IMR-90 (cell line): ENCODE measurements around the gene HORMAD2. TPM values are rescaled to one million over a fixed set of nuclear protein-coding genes. Genes with fewer than 3 reads are reported as not detected.

ENCODE experiments used
- ATAC-seq: fragments of 200-7000 bp; cut with Tn5 transposase; 2 replicates; pipeline ENCODE4 v1.9.1; 2020; ENCODE audit warnings: low read depth, mild to moderate bottlenecking, moderate library complexity
- BruUV-seq: library from RNA; stranded (reverse); fragments of 400-500 nt; replicated peaks from 2 replicates; lab custom pipeline; 2021; lab: Mats Ljungman, UMichigan
- CTCF ChIA-PET: fragments of 300-600 bp; formaldehyde crosslinking; extraction: SDS; loops from one replicate; lab custom pipeline; 2021; ENCODE audit warnings: antibody characterized with exemption; lab: Yijun Ruan, JAX
- POLR2A ChIA-PET: fragments of 300-600 bp; sonication (Branson Sonifier 250); formaldehyde crosslinking; loops from one replicate; lab custom pipeline; 2022; ENCODE audit warnings: antibody characterized with exemption; ENCODE audit not compliant: unreplicated experiment; lab: Charles Lee
- DNase-seq: peaks from one replicate; pipeline ENCODE4 v3.0.0; 2013
- H2AFZ ChIP-seq: replicated peaks from 2 replicates; pipeline ENCODE3; 2013; ENCODE audit warnings: low read length, mild to moderate bottlenecking; ENCODE audit not compliant: poor library complexity
- H2AK5ac ChIP-seq: 2 replicates; pipeline ENCODE4 v1.6.1; 2013; ENCODE audit warnings: low read depth, low read length, inconsistent platforms
- H2AK9ac ChIP-seq: replicated peaks from 2 replicates; pipeline ENCODE3; 2013; ENCODE audit warnings: mild to moderate bottlenecking, low read depth, low read length, moderate library complexity; ENCODE audit not compliant: poor library complexity
- H2BK120ac ChIP-seq: 2 replicates; pipeline ENCODE4 v1.6.1; 2013; ENCODE audit warnings: low read depth, low read length, inconsistent platforms
- H2BK15ac ChIP-seq: 3 replicates; pipeline ENCODE4 v1.6.1; 2013; ENCODE audit warnings: low read depth, low read length, inconsistent platforms
- H2BK20ac ChIP-seq: 2 replicates; pipeline ENCODE4 v1.6.1; 2013; ENCODE audit warnings: low read depth, mild to moderate bottlenecking, inconsistent platforms, low read length, moderate library complexity
- H2BK5ac ChIP-seq: 2 replicates; pipeline ENCODE4 v1.6.1; 2013; ENCODE audit warnings: mild to moderate bottlenecking, low read depth, low read length, inconsistent platforms; ENCODE audit not compliant: poor library complexity, severe bottlenecking
- H3K14ac ChIP-seq: replicated peaks from 2 replicates; pipeline ENCODE4 v1.6.1; 2013; ENCODE audit warnings: low read depth, low read length, inconsistent platforms
- H3K18ac ChIP-seq: 2 replicates; pipeline ENCODE4 v1.6.1; 2013; ENCODE audit warnings: low read depth, low read length, control low read depth
- H3K23ac ChIP-seq: 2 replicates; pipeline ENCODE4 v1.6.1; 2013; ENCODE audit warnings: low read depth, low read length, inconsistent platforms
- H3K27ac ChIP-seq: 2 replicates; pipeline ENCODE4 v1.5.1; 2013; ENCODE audit warnings: mild to moderate bottlenecking, control low read depth, low read length; ENCODE audit not compliant: insufficient read depth
- H3K27me3 ChIP-seq: 2 replicates; pipeline ENCODE4 v1.6.1; 2013; ENCODE audit warnings: low read length; ENCODE audit not compliant: control insufficient read depth, insufficient read depth
- H3K36me3 ChIP-seq: 2 replicates; pipeline ENCODE4 v1.6.1; 2013; ENCODE audit warnings: low read length, mixed read lengths; ENCODE audit not compliant: control insufficient read depth, insufficient read depth
- H3K4ac ChIP-seq: 2 replicates; pipeline ENCODE4 v1.6.1; 2013; ENCODE audit warnings: low read depth, low read length, inconsistent platforms
- H3K4me1 ChIP-seq: 2 replicates; pipeline ENCODE4 v1.6.1; 2013; ENCODE audit warnings: low read length, mixed read lengths; ENCODE audit not compliant: control insufficient read depth, insufficient read depth
- H3K4me2 ChIP-seq: 2 replicates; pipeline ENCODE4 v1.6.1; 2013; ENCODE audit warnings: low read depth, mild to moderate bottlenecking, control low read depth, low read length, moderate library complexity
- H3K4me3 ChIP-seq: 2 replicates; pipeline ENCODE4 v1.5.1; 2013; ENCODE audit warnings: low read depth, mild to moderate bottlenecking, control low read depth, low read length, moderate library complexity; ENCODE audit not compliant: insufficient read depth
- H3K56ac ChIP-seq: 2 replicates; pipeline ENCODE4 v1.6.1; 2013; ENCODE audit warnings: low read length, inconsistent platforms; ENCODE audit not compliant: insufficient read depth; ENCODE audit errors: extremely low read depth
- H3K79me1 ChIP-seq, 2 experiments: 2 replicates each; pipeline ENCODE4 v1.6.1; 2013; ENCODE audit warnings: low read length in 2 of 2, inconsistent platforms in 1 of 2, low read depth in 1 of 2
- H3K9ac ChIP-seq: 2 replicates; pipeline ENCODE4 v1.6.1; 2013; ENCODE audit warnings: low read depth, low read length, control low read depth
- H3K9me1 ChIP-seq: 2 replicates; pipeline ENCODE4 v1.6.1; 2013; ENCODE audit warnings: low read length, inconsistent platforms; ENCODE audit not compliant: insufficient read depth
- H3K9me3 ChIP-seq: 2 replicates; pipeline ENCODE4 v1.6.1; 2013; ENCODE audit warnings: low read length; ENCODE audit not compliant: control insufficient read depth, insufficient read depth
- H4K20me1 ChIP-seq: 2 replicates; pipeline ENCODE4 v1.6.1; 2013; ENCODE audit warnings: low read length, inconsistent platforms; ENCODE audit not compliant: insufficient read depth
- H4K5ac ChIP-seq: 2 replicates; pipeline ENCODE4 v1.6.1; 2013; ENCODE audit warnings: mild to moderate bottlenecking, low read depth, low read length, control low read depth
- H4K8ac ChIP-seq, 2 experiments: 2 replicates each; pipeline ENCODE4 v1.6.1; 2013; ENCODE audit warnings: low read depth in 2 of 2, low read length in 2 of 2, control low read depth in 1 of 2, inconsistent platforms in 1 of 2
- H4K91ac ChIP-seq: 2 replicates; pipeline ENCODE4 v1.6.1; 2013; ENCODE audit warnings: low read depth, low read length, inconsistent platforms; ENCODE audit not compliant: insufficient read depth
- CEBPB ChIP-seq: IDR thresholded peaks from 2 replicates; pipeline ENCODE4 v1.6.1; 2012; ENCODE audit warnings: low read depth, low read length, improper control_type of control experiment
- POLR2A ChIP-seq: IDR thresholded peaks from 2 replicates; pipeline ENCODE4 v1.6.1; 2012; ENCODE audit warnings: mild to moderate bottlenecking, low read depth, low read length
- RFX5 ChIP-seq: IDR thresholded peaks from 2 replicates; pipeline ENCODE4 v1.8.0; 2012; ENCODE audit warnings: low read depth, mild to moderate bottlenecking, low read length, moderate library complexity
- WGBS, 2 experiments: methylation state at CpG; one replicate each; pipeline versions ENCODE4 v1.1.5 to v1.1.7; 2013; ENCODE audit warnings: missing lambda C conversion rate in 2 of 2; ENCODE audit not compliant: insufficient read length in 1 of 2; ENCODE audit errors: extremely low coverage in 2 of 2; 5-methylcytosine and 5-hydroxymethylcytosine counted together
- dilution Hi-C: fragments of 300-500 bp; cut with HindIII; formaldehyde crosslinking; loops from one replicate; pipeline ENCODE4 v1.14.3; 2018; ENCODE audit warnings: low sequenced_read_pairs; ENCODE audit not compliant: unreplicated experiment
- in situ Hi-C: fragments of 300-500 bp; cut with MboI; formaldehyde crosslinking; loops from 3 replicates; pipeline ENCODE4 v1.14.3; 2019; ENCODE audit warnings: low sequenced_read_pairs, inconsistent platforms, mixed read lengths
- intact Hi-C: fragments of 100-400 bp; cut with micrococcal nuclease; formaldehyde crosslinking; loops from 2 replicates; pipeline ENCODE4 v1.10.0; 2022
- polyA plus RNA-seq, 3 experiments: library from polyadenylated mRNA; depleted of rRNA; stranded (reverse); fragments of >200 nt; gene quantifications; 2 replicates each; pipeline ENCODE4 v1.2.3, GENCODE V29; 2012; ENCODE audit warnings: low replicate concordance in 1 of 3
- total RNA-seq: library from RNA; depleted of rRNA; stranded (reverse); fragments of >200 nt; gene quantifications from 2 replicates; pipeline ENCODE4 v1.2.3, GENCODE V29; 2012

HORMAD2 gene
- total and polyA plus RNA-seq, 2 of the 4 experiments (the other 2 are of a cell fraction): not detected

DNA sequence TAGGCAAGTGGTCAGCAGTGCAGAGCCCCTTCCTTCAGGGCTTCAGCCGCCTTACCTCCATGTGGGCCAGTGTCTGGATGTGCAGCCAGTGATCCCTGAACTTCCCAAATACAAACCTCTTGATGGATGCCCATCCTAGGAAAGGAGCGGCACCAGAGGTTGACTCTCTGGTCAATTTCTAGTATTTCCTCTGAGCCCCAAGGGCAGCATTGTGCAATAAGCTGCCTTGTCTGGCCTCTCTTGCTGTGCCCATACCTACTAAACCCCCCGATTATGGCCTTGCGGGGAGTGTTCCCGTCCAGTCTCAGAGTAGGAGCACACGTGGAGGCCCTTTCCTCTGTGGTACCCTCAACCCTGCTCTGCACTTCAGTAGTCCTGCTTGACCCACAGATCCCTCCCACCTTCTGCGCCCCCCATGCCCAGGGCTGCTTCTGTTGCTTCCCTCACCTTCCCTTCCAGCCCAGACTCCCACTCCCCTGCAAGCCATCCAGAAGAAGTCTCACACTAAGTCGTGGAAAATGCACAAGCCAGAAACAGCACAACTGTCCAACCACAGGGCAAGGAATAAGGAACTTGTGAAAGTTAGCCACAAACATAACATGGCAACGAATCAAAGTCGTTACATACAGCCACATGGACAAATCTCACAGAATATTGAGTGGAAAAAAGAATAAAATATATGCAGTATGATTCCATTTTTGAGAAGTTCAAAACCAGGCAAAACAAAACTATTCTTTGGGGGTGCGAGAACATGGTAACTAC lies 39.6 kb upstream of the HORMAD2 start:
- Histone ChIP-seq H3K4me1 (peaks cover 9% of the 10 kb centered on the region), H3K4me3 (no peak overlapping the region), H3K23ac (no peak overlapping the region), H3K9me1 (peaks cover 16% of the 10 kb centered on the region), H4K5ac (no peak overlapping the region), H2BK5ac (no peak overlapping the region), H3K27me3 (no peaks in the 10 kb centered on the region), H2BK15ac (no peak overlapping the region), H4K20me1 (no peaks in the 10 kb centered on the region), H4K8ac (no peak overlapping the region), H3K18ac (no peak overlapping the region), H3K4ac (no peak overlapping the region), H4K91ac (no peak overlapping the region), H2BK120ac (no peak overlapping the region), H2BK20ac (no peak overlapping the region), H3K9ac (no peak overlapping the region), H3K14ac (no peak overlapping the region), H2AK9ac (no peak overlapping the region), H3K79me1 (no peaks in the 10 kb centered on the region), H2AK5ac (no peak overlapping the region), H3K36me3 (no peaks in the 10 kb centered on the region), H2AFZ (no peak overlapping the region), H3K27ac (no peak overlapping the region), H3K4me2 (no peak overlapping the region), H3K9me3 (no peaks in the 10 kb centered on the region), H3K56ac (no peak overlapping the region)
- CTCF ChIA-PET: no interaction called here
- ATAC-seq (no peak), DNase-seq (no peak)
- WGBS, 2 experiments: 87% methylated on average over 3 of the region's 11 CpGs; no CpG with 5 or more reads in 1 of the 2 experiments
- POLR2A ChIA-PET: no interaction called here
- in situ Hi-C loops: no loop called here
- dilution Hi-C loops: loop anchor here (25.0 kb wide), 1 partner anchor 353 kb away; no protein-coding TSS in a partner anchor
- no TSS peak for BruUV-seq
- peak; percentile 49; the same call in 1 of the 2 replicates for TF ChIP-seq CEBPB
- TF ChIP-seq POLR2A: no peak
- no peak for TF ChIP-seq RFX5
- intact Hi-C loops: no loop called here
